C1 segment of cervical spinal cord (tissue), 14 donors: ENCODE data around the gene TM9SF3.

Experiments
- DNase-seq, 14 donors: peaks; one replicate each; lab custom pipeline; 2025; lab: John Stamatoyannopoulos, UW

Gene TM9SF3

DNA sequence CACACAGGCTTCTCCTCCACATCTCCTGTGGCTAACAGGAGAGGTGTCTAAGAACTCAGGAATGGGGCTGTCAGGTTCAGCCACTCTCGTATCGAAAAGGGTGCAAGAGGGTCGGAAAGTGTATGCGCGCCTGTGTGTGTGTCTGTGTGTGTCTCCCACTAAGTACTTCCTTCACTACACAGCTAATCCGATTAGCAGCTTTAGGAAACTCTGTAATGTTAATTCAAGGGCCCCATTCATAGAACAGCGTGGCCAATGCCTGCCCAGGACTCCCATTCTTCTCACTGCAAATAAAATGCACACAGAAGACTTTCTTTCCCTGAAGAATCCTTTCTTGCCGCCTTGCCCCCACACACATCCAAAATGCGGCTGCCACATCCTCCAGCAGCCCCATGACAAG lies 112.9 kb downstream of the TM9SF3 start:
- no peak for DNase-seq

DNA sequence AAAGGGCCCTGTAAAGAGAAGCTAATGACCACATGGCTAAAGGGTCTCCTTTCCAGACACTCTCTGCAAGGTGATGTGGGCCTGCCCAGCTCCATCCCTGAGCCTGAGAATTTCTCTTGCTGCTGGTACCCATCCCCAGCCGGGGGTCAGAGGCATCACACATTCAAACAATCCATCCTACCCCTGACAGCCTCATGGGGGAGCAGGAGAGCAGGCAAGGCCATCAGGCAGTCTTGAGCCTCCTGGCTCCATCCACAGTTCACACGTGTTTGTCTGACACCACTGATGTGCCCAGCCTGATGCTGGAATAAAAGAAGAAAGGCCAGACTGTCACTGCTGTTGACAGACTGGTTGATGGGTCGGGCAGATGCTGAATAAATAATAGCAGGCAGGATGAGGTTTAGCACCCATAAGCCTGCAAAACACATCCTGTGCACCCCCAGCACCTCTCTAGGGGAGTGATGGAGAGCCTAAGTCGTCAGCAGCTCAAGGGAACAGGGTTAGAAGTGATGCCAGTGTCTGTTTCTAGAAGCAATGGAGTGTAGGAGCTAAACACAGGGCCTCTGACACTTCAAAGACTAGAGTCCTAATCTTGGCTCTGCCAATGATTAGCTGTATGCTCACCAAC lies 116.6 kb downstream of the TM9SF3 start:
- DNase-seq, result peak in 10 of 14 donors; percentile 8 to 60 (median 37)

DNA sequence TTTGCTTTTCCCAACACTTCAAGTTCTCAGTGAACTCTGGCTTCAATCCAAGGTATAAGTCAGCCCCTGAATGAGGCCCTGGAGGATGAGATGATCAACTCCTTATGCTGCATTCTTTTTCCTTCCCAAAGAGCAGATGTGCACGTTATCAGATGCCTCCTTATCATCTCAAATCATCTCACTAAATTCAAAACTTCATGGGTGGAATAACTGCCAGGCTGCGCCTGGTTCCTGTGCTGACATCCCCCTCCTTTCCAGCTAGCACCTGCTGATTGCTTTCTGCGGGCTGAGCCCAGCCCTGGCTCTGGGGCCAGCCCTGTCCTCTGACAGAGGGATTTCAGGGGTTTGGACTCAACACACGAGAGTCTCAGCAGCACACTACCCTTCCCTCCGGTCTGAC lies 118.0 kb downstream of the TM9SF3 start:
- no peak for DNase-seq
